ENCODE results near the gene FKBP11.

GRCh38 chr12:48940181-48940580 is 14.9 kb upstream of the FKBP11 start:
- TF ChIP-seq MAX (IDR thresholded peaks at IDR 0.05) = no peak
- no peak for TF ChIP-seq CTCF (IDR thresholded peaks at IDR 0.05 in 2 of 3, conservative IDR thresholded peaks at IDR 0.05 in 1 of 3; ENCODE audit: borderline replicate concordance in 1 of 3, insufficient read depth in 1 of 3, low read depth in 2 of 3, low read length in 2 of 3)
- no peak for TF ChIP-seq EZH2 (IDR thresholded peaks at IDR 0.05)
- TF ChIP-seq JUND (IDR thresholded peaks at IDR 0.05) = no peak
- TF ChIP-seq YY1 (IDR thresholded peaks at IDR 0.05; ENCODE audit: extremely low read depth, insufficient replicate concordance, low read depth, low read length) = no peak
- TF ChIP-seq POLR2A (IDR thresholded peaks at IDR 0.05; ENCODE audit: borderline replicate concordance, extremely low read depth, insufficient read depth, insufficient read length) = no peak
- TF ChIP-seq SP1 (IDR thresholded peaks at IDR 0.05; ENCODE audit: low read depth) = no peak
